Lung microvascular endothelial cell (primary cell): ENCODE results near the gene VGLL4. TPM values are rescaled to one million over a fixed set of nuclear protein-coding genes. Genes with fewer than 3 reads are reported as not detected.

Experiments
- DNase-seq, 2 donors: peaks; one replicate each; pipeline versions ENCODE4 v3.0.0 to v3.0.0-alpha.2; 2010; ENCODE audit warnings: low read depth in 2 of 2
- total RNA-seq: library from RNA; depleted of rRNA; stranded (reverse); fragments of >200 nt; gene quantifications from 2 replicates; pipeline ENCODE4 v1.2.1, GENCODE V29; 2014

Gene VGLL4
- total RNA-seq, 1 donor from 2014 or later: 58.1 TPM

DNA sequence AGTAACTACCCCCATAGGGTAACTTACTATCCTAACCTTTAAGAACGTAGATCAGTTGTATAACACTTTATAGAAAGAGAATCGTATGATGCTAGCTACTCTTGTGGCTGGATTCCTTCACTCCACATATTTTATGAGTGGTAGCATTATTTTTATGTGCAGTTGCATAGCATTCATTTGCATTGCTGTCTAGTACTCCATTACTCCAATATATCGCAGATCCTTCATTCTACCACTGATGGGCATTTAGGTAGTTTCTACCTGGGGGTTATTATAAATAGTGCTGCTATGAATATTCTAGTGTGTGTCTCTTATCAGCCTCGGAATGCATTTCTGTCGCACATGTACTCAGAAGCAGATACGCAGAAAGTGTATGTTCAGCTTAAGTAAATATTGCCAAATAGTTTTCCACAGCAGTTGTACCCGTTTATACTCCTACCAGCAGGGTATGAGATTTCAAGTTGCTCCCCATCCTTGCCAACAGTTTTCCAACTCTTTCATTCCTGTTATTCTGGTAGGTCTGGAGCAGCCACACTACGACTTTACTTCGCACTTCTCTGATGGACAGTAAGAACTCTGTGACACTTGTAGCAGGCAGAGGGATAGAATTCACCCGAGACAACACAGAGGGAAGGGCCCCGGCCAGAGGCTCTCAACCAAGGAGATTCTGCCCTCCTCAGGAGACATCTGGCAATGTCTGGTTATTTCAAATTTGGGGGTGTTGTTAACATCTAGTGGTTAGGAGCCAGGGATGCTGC lies 9.8 kb upstream of the VGLL4 start:
- DNase-seq: no peak

DNA sequence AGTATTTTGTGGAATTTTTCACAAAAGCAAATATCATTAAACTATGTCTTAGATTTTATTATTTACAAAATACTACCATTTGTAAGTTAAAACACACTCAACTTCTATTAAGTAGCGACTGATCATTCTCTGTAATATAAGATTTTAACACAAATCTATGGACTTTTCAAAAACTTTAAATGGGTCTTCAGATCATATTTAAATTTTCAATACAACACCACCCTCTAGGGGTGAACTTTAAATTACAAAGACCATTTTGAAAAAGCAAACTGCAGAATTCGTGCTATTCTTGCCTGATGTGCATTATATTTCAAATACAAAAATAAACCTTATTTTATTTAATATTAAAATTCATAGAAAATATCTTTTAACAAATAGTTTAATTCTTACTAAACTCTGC lies 8.2 kb upstream of the VGLL4 start:
- DNase-seq: peak; percentile 53 to 69

DNA sequence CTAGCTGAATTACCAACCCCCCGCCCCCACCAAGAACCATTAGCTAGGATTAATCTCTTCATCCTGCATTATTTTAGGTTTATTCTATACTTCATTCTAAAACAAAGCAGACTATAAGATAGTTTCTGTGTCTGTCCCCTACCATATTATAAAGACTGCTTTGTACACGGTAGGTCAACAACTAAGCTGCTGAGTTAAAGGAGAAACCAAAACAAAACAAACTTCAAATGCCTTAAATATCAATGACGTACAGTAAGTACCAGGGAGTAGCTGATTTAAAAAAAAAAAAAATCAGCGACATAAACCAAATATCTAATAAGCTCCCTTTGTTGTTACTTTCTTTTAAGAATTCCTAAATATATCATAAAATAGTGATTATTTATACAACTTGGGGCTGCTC lies 7.8 kb upstream of the VGLL4 start:
- no peak for DNase-seq

DNA sequence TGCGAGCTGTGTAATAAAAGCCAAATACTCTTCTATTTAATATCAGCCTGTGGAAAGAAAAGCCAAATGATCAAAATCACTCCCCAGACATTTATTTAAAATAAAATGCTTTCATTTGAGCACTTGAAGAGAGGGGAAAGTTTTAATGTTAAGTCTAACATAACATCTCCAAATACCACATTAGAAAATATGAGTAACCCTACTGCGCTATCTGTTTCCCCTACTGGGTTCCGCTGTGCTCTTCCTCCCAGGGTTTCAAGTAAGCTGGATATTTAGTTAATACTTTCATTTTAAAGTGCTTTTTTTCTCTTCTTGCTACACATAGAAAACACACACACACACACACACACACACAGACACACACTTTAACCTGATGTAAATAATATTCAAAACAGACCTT lies 6.7 kb upstream of the VGLL4 start:
- no peak for DNase-seq

DNA sequence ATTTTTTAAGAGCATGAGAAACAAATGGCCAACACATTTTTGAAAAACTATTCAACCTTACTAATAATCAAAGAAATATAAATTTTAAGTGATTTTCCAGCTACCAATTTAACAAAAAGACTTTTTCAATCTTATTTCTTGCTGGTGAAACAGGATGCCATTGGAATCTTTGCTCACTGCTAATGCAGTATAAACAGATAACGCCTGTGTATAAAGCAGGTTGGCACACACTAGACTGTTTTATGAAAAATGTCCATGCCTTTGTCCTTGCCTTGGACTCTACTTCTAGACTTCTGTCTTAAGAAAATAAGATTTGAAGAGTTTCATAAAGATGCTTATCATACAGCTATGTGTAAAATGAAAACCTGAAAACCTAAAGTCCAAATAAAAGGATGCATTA lies 5.0 kb upstream of the VGLL4 start:
- no peak for DNase-seq

DNA sequence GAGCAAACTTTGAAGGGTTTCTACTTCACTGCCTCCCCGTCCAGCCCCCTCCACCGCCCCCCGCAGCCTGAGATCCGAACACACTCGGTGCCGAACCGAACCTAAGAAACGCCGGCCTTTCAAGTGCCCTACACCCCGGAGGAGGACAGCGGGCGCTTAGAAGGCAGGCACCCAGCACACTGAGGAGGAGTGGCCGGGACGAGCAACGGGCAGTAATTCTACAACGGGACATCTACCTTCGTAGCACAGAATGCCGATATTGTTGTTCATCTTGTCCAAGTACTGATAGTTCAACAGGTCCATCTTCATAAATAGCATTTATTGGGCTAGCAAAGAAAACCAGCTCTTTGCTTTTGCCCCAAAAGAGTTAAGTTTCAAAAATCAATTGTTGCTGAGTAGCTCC lies 513 bp downstream of the VGLL4 start:
- peak in 1 of 2 donors; percentile 52 for DNase-seq

DNA sequence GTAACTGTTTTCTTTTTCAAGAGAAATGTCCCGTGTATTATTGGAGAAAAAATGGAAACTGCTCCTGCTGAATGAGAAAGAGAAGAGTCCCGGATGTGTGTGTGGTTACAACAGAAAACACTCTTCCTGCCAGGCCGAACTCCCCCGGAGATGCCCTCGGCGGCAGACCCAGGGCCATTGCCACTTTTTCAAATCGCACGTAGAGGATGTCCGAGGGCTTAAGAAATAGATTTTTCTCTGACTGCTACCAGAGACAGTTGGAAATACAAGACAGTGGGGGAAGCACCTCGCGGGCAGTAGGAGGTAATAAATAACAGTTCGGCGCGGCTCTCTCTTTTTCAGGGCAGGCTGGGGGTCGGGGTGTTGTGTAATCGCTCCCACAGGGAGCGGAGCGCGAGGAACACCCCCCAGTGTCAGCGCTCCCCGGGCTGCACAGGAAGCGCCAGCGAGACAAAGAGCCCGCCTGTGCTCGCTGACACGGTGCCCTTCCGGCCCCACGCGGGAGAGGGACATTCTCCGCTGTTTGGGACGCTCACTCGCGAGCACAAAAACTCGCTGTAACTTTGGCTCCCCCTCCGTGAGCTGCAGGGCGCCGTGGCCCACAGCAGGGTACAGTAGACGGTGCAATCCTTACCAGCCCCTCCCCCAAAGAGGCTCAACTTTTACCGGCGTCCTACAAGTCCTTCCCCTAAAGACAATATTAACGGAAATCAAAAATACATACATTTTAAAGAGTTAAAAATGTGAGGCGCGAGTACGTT lies 1.1 kb downstream of the VGLL4 start:
- DNase-seq: peak; percentile 85 to 88

DNA sequence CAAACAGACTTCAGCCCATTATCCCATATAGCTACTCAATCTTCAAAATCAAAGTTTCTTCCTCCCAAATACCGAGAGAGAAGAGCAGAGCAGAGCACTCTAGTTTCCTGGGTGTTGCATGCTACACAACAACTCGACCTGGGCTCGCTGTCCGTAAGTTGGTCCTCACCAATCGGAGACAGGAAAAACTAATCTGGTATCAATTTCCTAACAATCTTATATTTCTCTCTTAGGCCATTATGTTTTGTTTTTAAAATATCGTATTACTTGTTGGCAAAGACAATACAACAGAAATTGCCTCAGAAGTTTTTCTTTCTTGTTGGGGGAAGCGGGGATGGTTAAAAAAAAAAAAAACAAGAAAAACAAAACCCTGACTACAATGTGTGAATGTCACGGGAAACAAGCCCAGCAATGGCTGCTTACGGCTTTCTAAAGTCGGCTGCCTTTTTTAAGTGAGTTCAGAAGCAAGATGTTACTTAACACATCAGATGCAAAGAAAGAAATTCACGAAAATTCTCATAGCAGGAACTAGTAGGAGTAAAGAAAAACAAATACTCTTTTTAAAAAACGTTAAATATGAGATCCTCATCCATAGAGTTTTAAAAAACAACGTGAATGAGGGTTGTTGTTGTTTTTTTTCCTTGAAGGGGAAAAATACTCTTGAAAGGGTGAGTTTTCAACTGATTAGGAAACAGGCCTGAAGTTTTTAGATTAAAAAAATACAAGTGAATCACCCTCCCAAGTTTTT lies 1.9 kb downstream of the VGLL4 start:
- DNase-seq: peak; percentile 65 to 72

DNA sequence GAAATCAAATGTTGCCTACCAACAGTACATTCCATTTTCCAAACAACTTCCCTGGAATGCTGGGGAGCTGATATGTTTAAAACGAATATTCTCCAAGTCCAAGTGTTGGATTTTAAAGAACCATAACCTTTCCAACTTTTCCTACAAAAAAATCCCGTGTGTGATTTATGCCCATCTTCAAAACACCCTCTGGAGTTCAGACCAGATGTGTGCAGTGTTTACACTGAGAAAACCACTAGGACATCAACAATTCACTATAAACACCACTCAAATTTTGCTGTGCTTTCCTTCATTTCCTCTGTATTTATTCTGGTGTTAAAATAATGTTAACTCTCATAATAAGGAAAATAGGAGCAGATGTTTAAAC lies 2.4 kb downstream of the VGLL4 start:
- peak in 1 of 2 donors; percentile 42 for DNase-seq

DNA sequence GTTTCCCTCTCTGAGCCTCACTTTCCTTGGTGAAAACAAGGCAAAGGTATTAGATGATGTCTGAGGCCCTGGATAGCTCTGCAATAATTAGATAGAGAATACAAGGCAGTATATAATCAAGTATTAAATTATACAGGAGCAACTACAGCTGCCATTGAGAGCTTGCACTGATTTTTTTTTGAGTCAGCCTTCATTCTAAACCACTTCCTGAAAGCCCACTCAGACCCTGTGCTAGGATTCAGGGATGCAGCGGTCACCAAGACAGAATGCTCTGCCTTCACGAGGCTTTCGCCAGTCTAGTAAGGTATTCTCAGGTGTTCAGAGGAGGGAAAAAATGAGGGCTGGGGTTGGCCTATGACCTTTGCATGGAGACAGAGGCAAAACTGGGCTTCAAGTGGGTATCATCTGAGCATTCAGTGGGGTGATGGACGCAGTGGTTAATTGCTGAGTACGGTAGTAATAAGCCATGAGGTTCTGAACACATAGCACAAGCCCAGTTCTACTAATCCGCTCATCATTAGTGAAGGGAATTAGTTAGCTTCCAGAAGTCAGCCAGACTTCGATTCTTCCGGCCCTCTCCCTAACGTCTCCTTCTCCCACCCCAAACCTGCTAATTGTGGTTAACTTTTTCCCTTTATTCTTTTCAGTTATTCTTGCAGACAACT lies 3.6 kb downstream of the VGLL4 start:
- peak in 1 of 2 donors; percentile 43 for DNase-seq

DNA sequence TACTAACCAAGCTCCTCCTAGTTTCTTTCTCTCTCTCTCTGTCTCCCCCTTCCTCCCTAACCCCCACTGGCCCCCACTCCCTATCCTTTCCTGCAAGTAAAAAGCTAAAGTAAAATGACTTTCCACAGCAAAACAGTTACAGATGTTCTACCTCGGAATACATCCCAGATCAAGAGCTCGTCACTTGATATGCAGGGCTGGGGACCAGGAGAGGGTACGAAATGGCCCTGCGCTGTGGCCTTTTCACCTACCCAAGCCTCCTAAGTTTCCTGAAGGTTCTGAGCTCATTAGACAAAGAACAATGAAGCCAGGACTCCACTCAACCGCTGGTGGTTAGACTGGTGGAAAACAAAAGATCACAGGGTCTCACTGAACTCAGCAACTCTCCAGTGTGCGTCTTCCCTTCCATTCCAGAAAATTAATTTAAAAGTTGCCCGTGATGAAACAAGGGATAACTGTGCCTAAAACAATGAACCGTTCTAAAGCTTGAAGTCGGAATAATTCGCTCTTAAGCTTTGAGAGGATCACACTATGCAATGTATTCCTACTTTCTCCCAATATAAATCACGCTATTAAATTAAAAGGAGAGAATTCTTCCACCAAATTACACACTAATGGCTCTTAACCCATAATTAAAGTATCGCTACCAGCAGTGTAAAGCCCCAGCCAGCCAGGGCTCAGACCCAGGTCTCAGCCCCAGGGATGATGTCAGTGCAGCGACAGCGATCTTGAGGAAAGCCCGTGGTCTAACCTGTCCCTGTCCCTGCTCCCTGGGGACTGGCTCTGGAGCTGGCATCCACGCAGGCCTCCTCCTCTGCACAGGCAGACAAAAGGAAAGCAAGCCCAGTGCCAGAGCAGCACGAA lies 5.0 kb downstream of the VGLL4 start:
- peak; percentile 28 to 73 for DNase-seq

DNA sequence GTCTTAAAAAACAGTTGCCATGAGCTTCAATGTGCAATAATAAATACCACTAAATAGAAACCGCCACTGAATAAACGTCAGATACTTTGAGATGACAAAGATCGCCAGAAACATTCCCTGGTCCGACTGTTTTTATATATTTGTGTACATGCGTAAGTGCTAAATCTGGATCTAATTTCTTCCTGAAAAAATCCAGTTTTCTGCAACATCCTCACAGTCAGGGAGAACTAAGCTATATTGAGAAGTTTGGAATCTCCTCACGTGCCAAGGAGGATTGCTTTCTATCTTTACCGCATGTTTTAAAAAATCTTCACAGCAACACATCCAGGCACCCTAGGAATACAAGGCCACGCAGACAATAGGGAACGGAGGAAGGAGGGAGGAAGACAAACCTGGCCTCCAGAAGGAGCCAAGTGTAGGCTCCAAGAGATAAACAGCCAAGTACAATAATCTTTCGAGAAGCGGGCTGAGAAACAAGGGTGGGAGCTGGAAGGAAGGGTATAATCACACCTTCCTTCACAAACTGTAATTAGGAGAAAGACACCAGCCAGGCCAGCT lies 5.7 kb downstream of the VGLL4 start:
- DNase-seq: peak; percentile 40 to 55

DNA sequence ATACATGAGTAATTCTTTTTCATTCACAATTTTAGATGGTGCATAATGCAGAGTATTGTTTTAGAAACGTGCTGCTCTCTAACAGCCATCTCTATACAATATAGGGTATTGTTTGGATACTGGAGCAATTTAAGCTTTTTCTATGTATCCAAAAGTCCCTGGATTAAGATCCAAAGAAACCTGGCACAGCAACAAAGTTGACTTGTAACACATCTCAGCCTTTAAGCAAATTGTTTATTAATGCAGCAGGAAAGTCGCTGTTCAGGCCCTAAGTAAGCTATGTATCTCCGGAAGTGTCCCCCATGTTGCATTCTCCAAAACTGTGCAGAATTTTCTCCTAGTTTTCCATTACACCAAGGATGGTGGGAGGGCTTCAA lies 7.3 kb downstream of the VGLL4 start:
- DNase-seq: no peak

DNA sequence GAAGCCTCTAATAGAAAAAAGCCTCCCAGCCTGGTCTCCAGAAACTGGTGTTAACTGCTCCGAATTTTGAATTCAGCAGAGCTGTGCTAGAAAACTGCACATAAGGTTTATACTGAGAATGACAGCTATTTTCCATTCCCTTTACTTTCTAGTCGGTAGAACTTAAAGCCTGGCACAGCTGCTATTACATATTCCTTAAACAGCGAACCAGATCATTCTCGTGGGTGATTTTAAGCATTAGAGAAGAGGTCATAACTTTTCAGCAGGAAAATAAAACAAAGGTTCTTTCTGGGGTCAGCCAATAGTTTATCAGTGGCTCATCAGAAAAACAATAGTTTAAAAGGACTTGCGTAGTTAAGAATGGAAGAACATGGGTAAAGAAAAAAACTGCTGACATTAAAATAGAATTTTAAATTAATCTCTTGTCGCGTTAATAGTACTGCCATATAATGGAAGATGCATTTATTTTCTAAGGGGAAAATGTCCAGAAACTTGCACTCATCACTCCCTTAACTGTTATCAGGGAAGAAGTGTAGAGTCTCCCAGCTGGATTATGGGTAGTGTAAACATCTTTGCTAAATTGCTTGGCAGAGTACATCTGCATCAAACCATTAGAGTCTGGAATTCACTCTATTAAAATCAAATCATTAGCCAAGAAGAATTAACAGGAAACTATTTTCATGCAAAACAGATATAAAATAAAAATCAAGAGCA lies 7.9 kb downstream of the VGLL4 start:
- DNase-seq: peak; percentile 32 to 52

DNA sequence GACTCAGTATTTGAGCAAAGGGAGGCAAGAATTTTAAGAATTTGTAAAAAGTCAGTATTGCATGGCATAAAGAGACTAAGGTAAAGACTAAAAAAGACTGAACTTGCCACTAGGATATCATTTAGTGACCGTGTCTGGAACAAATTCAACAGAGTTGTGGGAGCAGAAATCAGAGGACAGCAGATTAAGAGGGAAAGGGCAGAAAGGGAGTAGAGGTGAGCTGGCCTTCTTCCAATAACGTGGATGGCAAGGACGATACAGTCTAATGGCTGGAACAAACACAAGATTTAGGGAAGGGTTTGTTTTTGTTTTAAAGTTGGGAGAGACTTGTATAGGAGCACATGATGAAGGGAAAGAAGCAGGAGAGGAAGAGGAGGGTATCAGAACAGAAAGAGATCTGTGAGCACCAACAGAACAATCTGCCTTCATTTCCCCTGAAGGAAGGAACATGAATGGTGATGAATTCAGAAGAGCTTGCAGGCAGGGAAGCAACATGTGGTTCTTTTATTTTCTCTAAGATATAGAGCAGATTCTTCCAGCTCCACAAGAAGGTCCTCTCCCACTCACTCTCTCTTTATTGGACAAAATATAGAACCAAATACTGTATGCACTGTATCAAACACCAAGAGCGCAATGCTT lies 8.6 kb downstream of the VGLL4 start:
- DNase-seq: peak in 1 of 2 donors; percentile 50

DNA sequence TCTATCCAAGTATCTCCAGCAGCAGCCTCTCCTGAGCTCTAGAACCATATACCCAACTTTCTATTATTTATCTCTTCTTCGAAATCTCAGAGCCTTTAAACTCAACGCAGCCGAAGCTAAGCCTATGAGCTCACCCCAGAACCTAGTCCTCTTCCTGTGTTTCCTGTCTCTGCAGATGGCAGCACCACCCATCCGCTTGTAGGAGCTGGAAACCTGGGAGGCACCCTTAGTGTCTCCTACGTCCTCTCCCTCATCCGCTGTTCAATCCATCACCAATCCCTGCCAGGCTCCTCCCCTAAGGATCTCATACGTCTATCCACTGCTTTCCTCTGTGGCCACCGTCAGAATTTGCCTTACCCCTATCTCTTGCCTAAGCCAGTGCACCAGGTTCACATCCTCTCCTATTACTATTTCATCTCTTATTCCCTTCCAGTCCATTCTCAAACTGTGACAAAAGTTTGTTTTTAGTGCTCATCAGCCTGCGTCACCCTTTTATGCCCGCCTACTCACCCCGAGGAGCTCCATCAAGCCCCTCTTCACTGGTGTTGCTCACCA lies 9.6 kb downstream of the VGLL4 start:
- DNase-seq: peak; percentile 39 to 88

DNA sequence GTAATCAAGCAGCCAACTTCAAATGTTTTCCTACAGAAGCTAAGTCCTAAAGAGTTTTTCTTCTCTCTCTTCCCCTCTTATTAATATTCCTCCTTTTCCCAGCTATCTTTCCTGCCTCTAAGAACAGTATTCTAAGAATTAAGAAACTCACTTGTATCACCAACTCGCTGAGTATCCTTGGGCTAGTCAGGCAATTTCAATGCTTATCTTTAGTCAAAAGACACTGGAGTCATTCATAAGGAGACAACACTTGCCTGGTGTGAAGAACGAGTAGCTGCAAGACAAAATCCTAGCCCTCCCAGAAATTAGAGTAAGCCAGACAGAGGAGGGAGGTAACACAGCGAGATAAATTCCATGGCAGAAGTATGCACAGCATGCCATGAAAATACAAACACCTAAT lies 10.7 kb downstream of the VGLL4 start:
- no peak for DNase-seq

DNA sequence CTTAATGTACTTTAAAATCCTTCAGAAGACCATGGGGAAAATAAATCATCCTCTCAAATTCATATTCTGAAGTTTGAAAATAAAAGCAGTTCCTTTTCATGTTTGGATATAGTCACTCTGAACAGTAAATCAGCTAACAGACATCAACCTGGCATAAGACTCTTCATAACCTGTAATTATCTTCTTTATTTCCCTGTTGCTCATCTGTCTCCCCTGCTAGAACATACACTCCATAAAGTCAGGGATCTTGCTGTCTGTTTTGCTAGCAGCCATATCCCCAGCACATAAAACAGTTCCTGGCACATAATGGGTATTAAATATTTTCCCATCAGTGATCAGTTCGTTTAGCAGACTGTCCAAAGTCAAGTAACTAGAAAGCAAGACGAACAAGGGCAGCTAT lies 11.2 kb downstream of the VGLL4 start:
- DNase-seq: no peak

DNA sequence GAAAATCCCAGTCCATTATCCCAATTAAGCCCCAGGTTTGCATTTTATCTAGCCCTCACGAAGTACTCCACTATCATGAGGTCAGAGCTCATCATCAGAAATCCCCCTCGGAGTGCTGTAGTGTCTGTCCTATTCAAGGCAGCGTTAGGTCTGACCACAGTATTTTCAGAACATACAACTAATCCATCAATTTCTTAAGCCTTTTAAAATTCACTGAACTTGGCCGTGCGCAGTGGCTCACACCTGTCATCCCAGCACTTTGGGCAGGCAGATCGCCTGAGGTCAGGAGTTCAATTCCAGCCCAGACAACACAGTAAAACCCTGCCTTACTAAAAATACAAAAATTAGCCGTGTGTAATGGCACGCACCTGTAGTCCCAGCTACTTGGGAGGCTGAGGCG lies 11.9 kb downstream of the VGLL4 start:
- no peak for DNase-seq
